NCI-H2107 (cell line): ENCODE data around the gene HDAC11.
"Not testable (repeated sequence)": the region's sequence is repeated elsewhere in the genome, so short reads cannot be mapped to it uniquely, and the experiment has no call there.

Experiments used
- DNase-seq: peaks from one replicate; lab custom pipeline; 2025; lab: John Stamatoyannopoulos, UW

The HDAC11 gene

GRCh38 chr3:13479582-13480339 is at the start of gene HDAC11:
TSS of gene HDAC11 (plus strand) at chr3:13480306. CDS start at chr3:13480348, 42 bp downstream.
- DNase-seq = peak; percentile 85

DNA sequence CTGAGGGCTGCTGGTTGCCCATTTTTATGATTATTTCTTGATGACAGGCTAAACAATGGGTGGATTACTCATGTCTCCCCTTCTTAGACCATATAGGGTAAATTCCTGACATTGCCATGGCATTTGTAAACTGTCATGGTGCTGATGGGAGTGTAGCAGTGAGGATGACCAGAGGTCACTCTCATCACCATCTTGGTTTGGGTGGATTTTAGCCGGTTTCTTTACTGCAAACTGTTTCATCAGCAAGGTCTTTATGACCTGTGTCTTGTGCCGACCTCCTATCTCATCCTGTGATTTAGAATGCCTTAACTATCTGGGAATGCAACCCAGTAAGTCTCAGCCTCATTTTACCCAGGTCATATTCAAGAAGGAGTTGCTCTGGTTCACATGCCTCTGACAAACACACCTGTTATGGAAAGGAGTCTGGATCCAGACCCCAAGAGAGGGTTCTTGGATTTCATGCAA is 49.7 kb upstream of the HDAC11 start:
- not testable (repeated sequence) for DNase-seq

- no peak for DNase-seq
These were observed 48.0 kb upstream of the HDAC11 start for GRCh38 chr3:13432093-13432492.

DNA sequence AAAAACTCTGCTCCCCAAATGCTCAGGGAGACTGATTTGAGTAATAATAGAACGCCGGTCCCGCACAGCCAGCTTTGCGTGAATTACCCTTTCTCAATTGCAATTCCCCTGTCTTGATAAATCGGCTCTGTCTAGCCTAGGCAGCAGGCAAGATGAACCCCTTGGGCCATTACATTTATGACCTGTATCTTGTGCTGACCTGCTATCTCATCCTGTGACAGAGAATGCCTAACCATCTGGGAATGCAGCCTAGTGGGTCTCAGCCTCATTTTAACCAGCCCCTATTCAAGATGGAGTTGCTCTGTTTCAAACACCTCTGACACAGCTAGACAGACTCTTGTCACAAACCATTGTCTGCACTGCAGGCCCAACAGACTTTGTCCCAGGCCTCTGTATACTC is 46.2 kb upstream of the HDAC11 start:
- DNase-seq = no peak

DNA sequence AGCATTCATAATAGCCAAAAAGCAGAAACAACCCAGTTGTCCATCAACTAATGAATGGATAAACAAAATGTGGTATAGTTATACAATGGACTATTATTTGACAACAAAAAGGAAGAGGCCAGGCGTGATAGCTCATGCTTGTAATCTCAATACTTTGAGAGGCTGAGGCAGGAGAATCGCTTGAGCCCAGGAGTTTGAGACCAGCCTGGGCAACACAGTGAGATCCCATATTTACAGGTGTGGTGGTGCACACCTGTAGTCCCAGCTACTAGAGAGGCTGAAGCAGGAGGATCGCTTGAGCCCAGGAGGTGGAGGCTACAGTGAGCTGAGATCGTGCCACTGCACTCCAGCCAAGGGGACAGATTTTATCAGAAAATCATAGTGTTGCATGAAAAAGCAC is 43.9 kb upstream of the HDAC11 start:
- DNase-seq = not testable (repeated sequence)

GRCh38 chr3:13440204-13440817 is 39.8 kb upstream of the HDAC11 start:
- no peak for DNase-seq

DNA sequence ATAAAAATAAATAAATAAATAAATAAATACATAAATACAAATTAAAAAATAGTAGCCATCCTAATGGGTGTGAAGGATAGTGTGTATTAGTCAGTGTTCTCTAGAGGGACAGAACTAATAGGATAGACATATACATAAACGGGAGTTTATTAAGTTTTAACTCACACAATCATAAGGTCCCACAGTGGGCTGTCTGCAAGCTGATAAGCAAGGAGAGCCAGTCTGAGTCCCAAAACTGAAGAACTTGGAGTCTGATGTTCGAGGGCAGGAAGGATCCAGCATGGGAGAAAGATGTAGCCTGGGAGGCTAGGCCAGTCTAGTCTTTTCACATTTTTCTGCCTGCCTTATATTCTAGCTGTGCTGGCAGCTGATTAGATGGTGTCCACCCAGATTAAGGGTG is 37.2 kb upstream of the HDAC11 start:
- not testable (repeated sequence) for DNase-seq

GRCh38 chr3:13451301-13451673 is 28.8 kb upstream of the HDAC11 start:
- no peak for DNase-seq

GRCh38 chr3:13452490-13453335 is 27.4 kb upstream of the HDAC11 start:
- DNase-seq = no peak

DNA sequence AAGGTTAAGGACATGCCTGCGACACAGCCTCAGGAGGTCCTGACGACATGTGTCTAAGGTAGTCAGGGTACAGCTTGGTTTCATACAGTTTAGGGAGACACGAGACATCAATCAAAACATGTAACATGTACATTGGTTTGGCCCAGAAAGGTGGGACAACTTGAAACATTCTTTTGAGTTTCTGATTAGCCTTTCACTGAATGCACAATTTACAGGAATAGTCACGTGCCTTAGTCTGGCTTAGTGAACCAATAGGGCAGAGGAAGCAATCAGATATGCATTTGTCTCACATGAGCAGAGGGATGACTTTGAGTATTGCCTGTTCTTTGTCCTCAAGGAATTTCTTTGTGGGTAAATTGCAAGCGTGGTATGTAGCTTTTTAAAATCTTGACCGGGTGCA is 24.5 kb upstream of the HDAC11 start:
- DNase-seq = no peak

DNA sequence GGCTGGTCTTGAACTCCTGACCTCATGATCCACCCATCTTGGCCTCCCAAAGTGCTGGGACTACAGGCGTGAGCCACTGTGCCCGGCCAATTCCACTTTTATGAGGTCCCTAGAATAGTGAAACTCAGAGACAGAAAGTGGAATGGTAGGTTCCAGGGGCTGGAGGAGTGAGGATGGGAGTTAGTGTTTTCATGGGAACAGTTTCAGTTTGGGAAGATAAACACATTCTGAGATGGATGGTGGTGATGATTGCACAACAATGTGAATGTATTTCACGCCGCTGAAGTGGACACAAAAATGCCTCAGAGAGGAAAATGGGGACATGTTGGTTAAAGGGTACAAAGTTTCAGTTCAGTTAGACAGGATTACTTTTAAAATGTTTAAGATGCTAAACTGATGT is 22.5 kb upstream of the HDAC11 start:
- no peak for DNase-seq

GRCh38 chr3:13459605-13460340 is 20.3 kb upstream of the HDAC11 start:
- DNase-seq = no peak

DNA sequence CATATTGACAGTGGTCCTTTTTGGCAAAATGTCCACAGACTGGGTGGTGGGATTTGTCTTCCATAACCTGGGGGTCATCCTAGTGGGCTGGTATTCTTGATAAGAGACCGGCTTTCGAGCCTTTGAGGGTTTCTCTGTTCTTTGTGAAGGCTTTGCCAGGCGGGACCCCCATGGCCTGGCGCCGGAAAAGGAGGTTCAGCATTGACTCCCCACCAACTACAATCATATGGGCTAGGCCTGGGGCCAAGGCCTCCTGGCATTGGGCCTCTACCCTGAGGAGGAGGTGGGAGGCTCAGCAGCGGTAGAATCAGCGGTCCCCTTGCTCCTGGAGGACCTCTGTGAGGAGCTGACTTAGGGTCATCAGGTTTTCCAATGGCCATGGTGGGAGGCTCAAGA is 19.8 kb upstream of the HDAC11 start:
- no peak for DNase-seq

DNA sequence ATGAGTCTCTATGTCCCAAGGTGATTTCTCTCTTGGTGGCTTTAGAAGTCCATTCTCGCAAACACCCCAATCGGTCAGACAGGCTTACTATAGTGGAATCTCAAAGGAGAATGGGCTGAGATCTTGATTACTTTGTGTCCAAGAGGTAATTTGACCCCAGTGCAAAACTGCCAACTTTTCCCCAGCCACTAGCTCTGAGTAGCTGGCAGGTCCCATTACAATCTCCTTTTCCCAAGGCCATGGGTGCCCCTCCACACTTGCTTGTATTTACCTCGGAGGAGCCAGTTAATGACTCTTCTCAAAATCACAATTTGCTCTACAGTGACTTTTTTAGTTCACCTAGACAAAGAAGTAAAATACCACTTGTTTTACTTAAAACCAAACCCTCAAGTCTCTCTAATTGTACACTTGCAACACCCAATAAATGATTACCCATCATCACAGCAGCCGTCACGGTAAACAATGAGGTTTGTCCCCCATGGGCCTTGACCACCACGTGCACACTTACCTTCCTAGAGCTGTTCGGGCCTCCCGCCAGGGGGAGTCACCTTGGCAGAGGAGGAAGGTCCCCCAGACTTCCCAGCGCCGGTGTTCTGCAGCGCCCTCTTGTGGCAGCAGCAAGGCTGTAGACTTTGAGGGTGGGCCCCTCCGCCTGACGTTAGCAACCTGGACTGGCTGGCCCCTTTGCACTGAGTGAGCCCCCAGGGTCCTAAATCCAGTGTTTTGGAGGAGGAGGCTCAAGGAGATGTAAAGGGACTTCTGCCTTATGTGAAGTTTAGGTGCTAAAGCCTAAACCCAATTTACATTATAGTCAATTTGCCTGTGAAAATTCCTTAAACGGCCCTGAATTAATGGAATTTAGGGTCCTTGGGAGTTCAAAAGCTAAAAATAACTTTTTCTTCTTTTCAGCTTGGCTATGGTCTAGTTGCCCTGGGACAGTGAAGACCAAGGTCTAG is 18.7 kb upstream of the HDAC11 start:
- DNase-seq = no peak

DNA sequence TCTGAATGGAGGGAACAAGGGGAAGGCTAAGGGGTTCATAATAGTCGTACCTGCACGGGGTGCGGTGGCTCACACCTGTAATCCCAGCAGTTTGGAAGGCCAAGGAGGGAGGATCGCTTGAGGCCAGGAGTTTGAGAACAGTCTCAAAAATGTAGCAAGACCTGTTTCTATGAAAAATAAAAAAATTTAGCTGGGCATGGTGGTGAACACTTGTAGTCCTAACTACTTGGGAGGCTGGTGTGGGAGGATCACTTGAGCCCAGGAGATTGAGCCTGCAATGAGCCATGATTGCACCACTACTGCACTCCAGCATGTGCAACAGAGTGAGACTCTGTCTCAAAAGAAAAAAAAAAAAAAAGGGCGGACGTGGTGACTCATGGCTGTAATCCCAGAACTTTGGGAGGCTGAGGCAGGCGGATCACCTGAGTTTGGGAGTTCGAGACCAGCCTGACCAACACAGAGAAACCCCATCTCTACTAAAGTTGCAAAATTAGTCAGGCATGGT is 17.9 kb upstream of the HDAC11 start:
- DNase-seq = no peak

- no peak for DNase-seq
These were observed 17.3 kb upstream of the HDAC11 start for GRCh38 chr3:13462822-13463221.

GRCh38 chr3:13463618-13464400 is 16.3 kb upstream of the HDAC11 start:
- no peak for DNase-seq

DNA sequence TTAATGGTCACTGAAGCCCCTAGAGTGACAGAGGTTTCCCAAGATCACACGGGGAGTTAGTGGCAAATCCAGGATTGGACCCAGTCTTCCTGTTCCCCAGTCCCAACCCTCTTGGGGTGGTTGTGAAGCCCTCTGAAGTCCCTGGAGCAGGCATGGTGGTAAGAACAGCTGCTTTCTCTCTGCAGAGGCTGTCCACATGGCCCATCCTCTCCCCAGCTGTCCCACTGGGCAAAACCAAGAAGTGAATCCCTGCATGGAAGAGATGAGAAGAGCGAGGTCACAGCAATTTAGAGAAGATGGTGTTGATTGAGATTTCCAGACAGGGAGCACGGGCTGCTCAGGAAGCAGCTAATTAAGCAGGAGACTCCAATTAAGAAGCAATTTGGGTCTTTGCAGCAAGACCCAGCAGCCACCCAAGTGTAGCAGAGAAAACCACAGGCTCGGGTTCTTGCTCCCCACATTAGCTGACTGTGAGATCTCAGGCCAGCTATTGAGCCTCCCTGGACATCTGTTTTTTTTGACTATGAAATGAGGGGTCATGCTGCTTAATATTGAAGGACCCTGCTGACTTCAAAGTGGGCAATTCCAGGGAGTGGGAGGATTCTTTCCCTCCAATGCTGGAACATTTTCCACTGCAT is 14.8 kb upstream of the HDAC11 start:
- no peak for DNase-seq

- no peak for DNase-seq
These were observed 13.3 kb upstream of the HDAC11 start for GRCh38 chr3:13466781-13467180.
